ENCODE measurements around the gene FBXL7.

FBXL7 gene

DNA sequence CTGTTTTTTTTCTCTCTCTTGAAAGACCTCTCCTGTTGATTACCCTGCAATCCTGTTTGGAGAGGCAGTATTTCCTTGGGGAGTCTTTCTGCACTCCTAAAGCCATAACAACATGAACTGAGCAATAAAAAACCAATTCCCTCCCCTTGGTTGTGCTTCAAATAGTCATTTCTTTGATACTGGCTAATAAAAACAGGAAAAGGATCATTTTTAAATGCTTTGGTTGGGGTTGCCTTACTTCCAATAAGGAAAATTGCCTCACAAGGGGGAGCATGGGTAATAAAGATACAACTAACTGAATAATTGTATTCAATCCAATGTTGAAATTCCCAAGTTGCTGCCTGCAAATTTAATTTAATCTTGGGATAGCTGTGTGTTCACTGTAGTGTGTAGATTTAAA lies 13.9 kb downstream of the FBXL7 start (continued):
- TF ChIP-seq ESRRG (CRISPR knock-in tag; IDR thresholded peaks at IDR 0.05) (no peak), TCF4 (CRISPR knock-in tag; IDR thresholded peaks at IDR 0.05; ENCODE audit: borderline replicate concordance) (no peak), ARNTL (CRISPR knock-in tag; IDR thresholded peaks at IDR 0.05; ENCODE audit: borderline replicate concordance, low read depth) (no peak), ZNF70 (CRISPR knock-in tag; IDR thresholded peaks at IDR 0.05) (no peak), CSDC2 (CRISPR knock-in tag; IDR thresholded peaks at IDR 0.05) (no peak), ZNF8 (CRISPR knock-in tag; IDR thresholded peaks at IDR 0.05) (no peak), RARB (CRISPR knock-in tag; IDR thresholded peaks at IDR 0.05) (no peak), PPARA (CRISPR knock-in tag; IDR thresholded peaks at IDR 0.05; ENCODE audit: borderline replicate concordance) (no peak), SNAI2 (CRISPR knock-in tag; IDR thresholded peaks at IDR 0.05) (no peak)
- TF ChIP-seq, protein P1, sequence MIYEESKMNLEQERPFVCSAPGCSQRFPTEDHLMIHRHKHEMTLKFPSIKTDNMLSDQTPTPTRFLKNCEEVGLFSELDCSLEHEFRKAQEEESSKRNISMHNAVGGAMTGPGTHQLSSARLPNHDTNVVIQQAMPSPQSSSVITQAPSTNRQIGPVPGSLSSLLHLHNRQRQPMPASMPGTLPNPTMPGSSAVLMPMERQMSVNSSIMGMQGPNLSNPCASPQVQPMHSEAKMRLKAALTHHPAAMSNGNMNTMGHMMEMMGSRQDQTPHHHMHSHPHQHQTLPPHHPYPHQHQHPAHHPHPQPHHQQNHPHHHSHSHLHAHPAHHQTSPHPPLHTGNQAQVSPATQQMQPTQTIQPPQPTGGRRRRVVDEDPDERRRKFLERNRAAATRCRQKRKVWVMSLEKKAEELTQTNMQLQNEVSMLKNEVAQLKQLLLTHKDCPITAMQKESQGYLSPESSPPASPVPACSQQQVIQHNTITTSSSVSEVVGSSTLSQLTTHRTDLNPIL (CRISPR knock-in tag; IDR thresholded peaks at IDR 0.05; ENCODE audit: low read depth), result no peak
- TF ChIP-seq, protein P2, sequence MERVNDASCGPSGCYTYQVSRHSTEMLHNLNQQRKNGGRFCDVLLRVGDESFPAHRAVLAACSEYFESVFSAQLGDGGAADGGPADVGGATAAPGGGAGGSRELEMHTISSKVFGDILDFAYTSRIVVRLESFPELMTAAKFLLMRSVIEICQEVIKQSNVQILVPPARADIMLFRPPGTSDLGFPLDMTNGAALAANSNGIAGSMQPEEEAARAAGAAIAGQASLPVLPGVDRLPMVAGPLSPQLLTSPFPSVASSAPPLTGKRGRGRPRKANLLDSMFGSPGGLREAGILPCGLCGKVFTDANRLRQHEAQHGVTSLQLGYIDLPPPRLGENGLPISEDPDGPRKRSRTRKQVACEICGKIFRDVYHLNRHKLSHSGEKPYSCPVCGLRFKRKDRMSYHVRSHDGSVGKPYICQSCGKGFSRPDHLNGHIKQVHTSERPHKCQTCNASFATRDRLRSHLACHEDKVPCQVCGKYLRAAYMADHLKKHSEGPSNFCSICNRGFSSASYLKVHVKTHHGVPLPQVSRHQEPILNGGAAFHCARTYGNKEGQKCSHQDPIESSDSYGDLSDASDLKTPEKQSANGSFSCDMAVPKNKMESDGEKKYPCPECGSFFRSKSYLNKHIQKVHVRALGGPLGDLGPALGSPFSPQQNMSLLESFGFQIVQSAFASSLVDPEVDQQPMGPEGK (CRISPR knock-in tag; IDR thresholded peaks at IDR 0.05; ENCODE audit: borderline replicate concordance), result no peak

DNA sequence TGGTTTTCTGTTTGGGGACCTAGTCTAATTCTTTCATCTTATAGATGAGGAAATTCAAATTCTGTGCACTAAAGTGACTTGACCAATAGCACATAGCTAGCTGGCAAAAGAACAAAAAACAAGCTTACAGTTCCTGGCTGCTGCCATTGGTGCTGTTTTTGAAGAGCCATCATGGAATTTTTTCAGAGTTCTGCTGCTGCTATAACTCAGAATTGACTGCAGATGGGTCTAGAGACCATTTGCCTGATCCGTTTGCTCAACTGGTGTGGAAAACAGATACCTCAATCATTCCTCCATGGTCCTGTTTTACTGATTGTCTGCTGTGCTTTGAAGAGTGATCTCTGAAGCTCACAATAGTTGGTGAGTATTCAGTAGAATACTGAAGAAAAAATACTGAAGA lies 15.2 kb downstream of the FBXL7 start:
- no peak; the same call in 2 of the 3 replicates for ATAC-seq
- no peak for TF ChIP-seq RARB (CRISPR knock-in tag; IDR thresholded peaks at IDR 0.05)

DNA sequence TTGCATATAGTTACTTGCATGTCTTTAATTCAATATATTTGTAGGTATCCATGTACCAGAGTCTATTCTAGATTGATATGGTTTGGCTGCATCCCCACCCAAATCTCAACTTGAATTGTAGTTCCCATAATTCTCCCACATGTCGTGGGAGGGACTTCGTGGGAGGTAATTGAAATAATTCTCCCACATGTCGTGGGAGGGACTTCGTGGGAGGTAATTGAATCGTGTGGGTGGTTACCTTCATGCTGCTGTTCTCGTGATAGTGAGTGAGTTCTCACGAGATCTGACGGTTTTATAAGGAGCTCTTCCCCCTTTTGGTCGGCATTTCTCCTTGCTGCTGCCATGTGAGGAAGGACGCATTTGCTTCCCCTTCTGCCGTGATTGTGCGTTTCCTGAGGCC lies 16.5 kb downstream of the FBXL7 start:
- TF ChIP-seq RARB (CRISPR knock-in tag; IDR thresholded peaks at IDR 0.05), result no peak
- no peak for ATAC-seq

DNA sequence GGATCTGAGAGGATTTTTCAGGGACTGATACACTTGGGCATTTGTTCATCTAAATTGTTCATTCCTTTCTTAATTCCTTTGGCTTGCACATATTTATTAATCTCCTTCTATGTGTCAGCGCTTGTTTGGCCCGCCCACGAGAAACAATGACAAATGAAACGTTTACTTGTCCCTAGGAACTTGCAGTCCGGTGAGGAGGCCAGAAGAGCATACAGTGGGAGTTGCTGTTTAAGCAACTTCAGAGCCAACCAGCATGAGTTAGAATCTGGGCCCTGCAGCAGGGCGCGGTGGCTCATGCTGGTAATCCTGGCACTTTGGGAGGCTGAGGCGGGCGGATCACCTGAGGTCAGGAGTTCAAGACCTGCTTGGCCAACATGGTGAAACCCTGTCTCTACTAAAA lies 18.8 kb downstream of the FBXL7 start:
- TF ChIP-seq TOX (CRISPR knock-in tag; IDR thresholded peaks at IDR 0.05; ENCODE audit: borderline replicate concordance) (no peak), ZFP3 (CRISPR knock-in tag; IDR thresholded peaks at IDR 0.05) (no peak), ZFP30 (CRISPR knock-in tag; IDR thresholded peaks at IDR 0.05) (no peak), ZNF8 (CRISPR knock-in tag; IDR thresholded peaks at IDR 0.05) (no peak), RARB (CRISPR knock-in tag; IDR thresholded peaks at IDR 0.05) (no peak), CSDC2 (CRISPR knock-in tag; IDR thresholded peaks at IDR 0.05) (no peak), ISL1 (CRISPR knock-in tag; IDR thresholded peaks at IDR 0.05) (no peak), BACH2 (CRISPR knock-in tag; IDR thresholded peaks at IDR 0.05; ENCODE audit: borderline replicate concordance) (no peak), TCF4 (CRISPR knock-in tag; IDR thresholded peaks at IDR 0.05; ENCODE audit: borderline replicate concordance) (no peak), ESRRG (CRISPR knock-in tag; IDR thresholded peaks at IDR 0.05) (no peak), ZNF70 (CRISPR knock-in tag; IDR thresholded peaks at IDR 0.05) (no peak), ZNF565 (CRISPR knock-in tag; conservative IDR thresholded peaks at IDR 0.05; ENCODE audit: low read depth) (no peak), OSR1 (CRISPR knock-in tag; IDR thresholded peaks at IDR 0.05) (no peak), SNAI2 (CRISPR knock-in tag; IDR thresholded peaks at IDR 0.05) (no peak), GLIS3 (CRISPR knock-in tag; IDR thresholded peaks at IDR 0.05) (no peak)
- TF ChIP-seq, protein P1 (CRISPR knock-in tag; IDR thresholded peaks at IDR 0.05; ENCODE audit: low read depth), result no peak
- TF ChIP-seq, protein P3, sequence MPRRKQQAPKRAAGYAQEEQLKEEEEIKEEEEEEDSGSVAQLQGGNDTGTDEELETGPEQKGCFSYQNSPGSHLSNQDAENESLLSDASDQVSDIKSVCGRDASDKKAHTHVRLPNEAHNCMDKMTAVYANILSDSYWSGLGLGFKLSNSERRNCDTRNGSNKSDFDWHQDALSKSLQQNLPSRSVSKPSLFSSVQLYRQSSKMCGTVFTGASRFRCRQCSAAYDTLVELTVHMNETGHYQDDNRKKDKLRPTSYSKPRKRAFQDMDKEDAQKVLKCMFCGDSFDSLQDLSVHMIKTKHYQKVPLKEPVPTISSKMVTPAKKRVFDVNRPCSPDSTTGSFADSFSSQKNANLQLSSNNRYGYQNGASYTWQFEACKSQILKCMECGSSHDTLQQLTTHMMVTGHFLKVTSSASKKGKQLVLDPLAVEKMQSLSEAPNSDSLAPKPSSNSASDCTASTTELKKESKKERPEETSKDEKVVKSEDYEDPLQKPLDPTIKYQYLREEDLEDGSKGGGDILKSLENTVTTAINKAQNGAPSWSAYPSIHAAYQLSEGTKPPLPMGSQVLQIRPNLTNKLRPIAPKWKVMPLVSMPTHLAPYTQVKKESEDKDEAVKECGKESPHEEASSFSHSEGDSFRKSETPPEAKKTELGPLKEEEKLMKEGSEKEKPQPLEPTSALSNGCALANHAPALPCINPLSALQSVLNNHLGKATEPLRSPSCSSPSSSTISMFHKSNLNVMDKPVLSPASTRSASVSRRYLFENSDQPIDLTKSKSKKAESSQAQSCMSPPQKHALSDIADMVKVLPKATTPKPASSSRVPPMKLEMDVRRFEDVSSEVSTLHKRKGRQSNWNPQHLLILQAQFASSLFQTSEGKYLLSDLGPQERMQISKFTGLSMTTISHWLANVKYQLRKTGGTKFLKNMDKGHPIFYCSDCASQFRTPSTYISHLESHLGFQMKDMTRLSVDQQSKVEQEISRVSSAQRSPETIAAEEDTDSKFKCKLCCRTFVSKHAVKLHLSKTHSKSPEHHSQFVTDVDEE (CRISPR knock-in tag; IDR thresholded peaks at IDR 0.05), result no peak
- TF ChIP-seq, protein P4, sequence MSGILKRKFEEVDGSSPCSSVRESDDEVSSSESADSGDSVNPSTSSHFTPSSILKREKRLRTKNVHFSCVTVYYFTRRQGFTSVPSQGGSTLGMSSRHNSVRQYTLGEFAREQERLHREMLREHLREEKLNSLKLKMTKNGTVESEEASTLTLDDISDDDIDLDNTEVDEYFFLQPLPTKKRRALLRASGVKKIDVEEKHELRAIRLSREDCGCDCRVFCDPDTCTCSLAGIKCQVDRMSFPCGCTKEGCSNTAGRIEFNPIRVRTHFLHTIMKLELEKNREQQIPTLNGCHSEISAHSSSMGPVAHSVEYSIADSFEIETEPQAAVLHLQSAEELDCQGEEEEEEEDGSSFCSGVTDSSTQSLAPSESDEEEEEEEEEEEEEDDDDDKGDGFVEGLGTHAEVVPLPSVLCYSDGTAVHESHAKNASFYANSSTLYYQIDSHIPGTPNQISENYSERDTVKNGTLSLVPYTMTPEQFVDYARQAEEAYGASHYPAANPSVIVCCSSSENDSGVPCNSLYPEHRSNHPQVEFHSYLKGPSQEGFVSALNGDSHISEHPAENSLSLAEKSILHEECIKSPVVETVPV (CRISPR knock-in tag; IDR thresholded peaks at IDR 0.05), result no peak
- TF ChIP-seq, protein P5, sequence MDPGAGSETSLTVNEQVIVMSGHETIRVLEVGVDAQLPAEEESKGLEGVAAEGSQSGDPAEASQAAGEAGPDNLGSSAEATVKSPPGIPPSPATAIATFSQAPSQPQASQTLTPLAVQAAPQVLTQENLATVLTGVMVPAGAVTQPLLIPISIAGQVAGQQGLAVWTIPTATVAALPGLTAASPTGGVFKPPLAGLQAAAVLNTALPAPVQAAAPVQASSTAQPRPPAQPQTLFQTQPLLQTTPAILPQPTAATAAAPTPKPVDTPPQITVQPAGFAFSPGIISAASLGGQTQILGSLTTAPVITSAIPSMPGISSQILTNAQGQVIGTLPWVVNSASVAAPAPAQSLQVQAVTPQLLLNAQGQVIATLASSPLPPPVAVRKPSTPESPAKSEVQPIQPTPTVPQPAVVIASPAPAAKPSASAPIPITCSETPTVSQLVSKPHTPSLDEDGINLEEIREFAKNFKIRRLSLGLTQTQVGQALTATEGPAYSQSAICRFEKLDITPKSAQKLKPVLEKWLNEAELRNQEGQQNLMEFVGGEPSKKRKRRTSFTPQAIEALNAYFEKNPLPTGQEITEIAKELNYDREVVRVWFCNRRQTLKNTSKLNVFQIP (CRISPR knock-in tag; IDR thresholded peaks at IDR 0.05; ENCODE audit: borderline replicate concordance, low read depth), result no peak
- TF ChIP-seq, protein P2 (CRISPR knock-in tag; IDR thresholded peaks at IDR 0.05; ENCODE audit: borderline replicate concordance), result no peak
- ATAC-seq, result no peak
